Keratinocyte (primary cell): ENCODE data around the gene TNRC6A. TPM values are rescaled to one million over a fixed set of nuclear protein-coding genes. Genes with fewer than 3 reads are reported as not detected.

Source experiments
- DNase-seq: peaks from one replicate; pipeline ENCODE4 v3.0.0-alpha.2; 2011; ENCODE audit warnings: low read depth, missing footprints, low spot score
- FAIRE-seq: peaks from 2 replicates; lab custom pipeline; 2011; peaks lifted over from hg19 to GRCh38; lab: Jason Lieb, UNC
- H2AFZ ChIP-seq: 2 replicates; pipeline ENCODE4 v1.6.0; 2012; ENCODE audit warnings: low read length, control low read depth, inconsistent platforms; ENCODE audit not compliant: control insufficient read depth
- H3K27ac ChIP-seq: 2 replicates; pipeline ENCODE4 v1.5.1; 2011; ENCODE audit warnings: low read length; ENCODE audit not compliant: control insufficient read depth, insufficient read depth
- H3K27me3 ChIP-seq: 3 replicates; pipeline ENCODE4 v1.6.0; 2011; ENCODE audit warnings: low read length; ENCODE audit not compliant: control insufficient read depth, insufficient read depth; ENCODE audit errors: extremely low read depth
- H3K36me3 ChIP-seq, 2 experiments: 2 replicates in 1 of 2; 3 replicates in 1 of 2; pipeline ENCODE4 v1.5.1; 2011; ENCODE audit warnings: low read length in 2 of 2, mild to moderate bottlenecking in 1 of 2; ENCODE audit not compliant: control insufficient read depth in 2 of 2, insufficient read depth in 2 of 2; ENCODE audit errors: extremely low read depth in 1 of 2
- H3K4me1 ChIP-seq: 3 replicates; pipeline ENCODE4 v1.5.1; 2011; ENCODE audit warnings: low read length; ENCODE audit not compliant: control insufficient read depth, insufficient read depth; ENCODE audit errors: extremely low read depth
- H3K4me2 ChIP-seq: 3 replicates; pipeline ENCODE4 v1.6.0; 2011; ENCODE audit warnings: low read depth, low read length; ENCODE audit not compliant: control insufficient read depth, insufficient read depth; ENCODE audit errors: extremely low read depth
- H3K4me3 ChIP-seq, 3 experiments: fragments of 200-600 bp in 1 of 3; sonication (generic) in 1 of 3; 2 replicates in 2 of 3; 3 replicates in 1 of 3; pipeline ENCODE4 v1.5.1; 2011 to 2016; ENCODE audit warnings: low read length in 3 of 3, mild to moderate bottlenecking in 3 of 3, control low read depth in 2 of 3, inconsistent platforms in 1 of 3, low read depth in 1 of 3, mixed read lengths in 1 of 3, mixed run types in 1 of 3, moderate library complexity in 1 of 3; ENCODE audit not compliant: control insufficient read depth in 2 of 3, insufficient read depth in 2 of 3; ENCODE audit errors: extremely low read depth in 1 of 3
- H3K79me2 ChIP-seq: 2 replicates; pipeline ENCODE4 v1.6.0; 2012; ENCODE audit warnings: low read length; ENCODE audit not compliant: control insufficient read depth, insufficient read depth
- H3K9ac ChIP-seq: 3 replicates; pipeline ENCODE4 v1.6.0; 2011; ENCODE audit warnings: low read length; ENCODE audit not compliant: control insufficient read depth, insufficient read depth; ENCODE audit errors: extremely low read depth
- H3K9me1 ChIP-seq: 3 replicates; pipeline ENCODE4 v1.6.0; 2011; ENCODE audit warnings: low read length; ENCODE audit not compliant: control insufficient read depth, insufficient read depth; ENCODE audit errors: extremely low read depth
- H3K9me3 ChIP-seq: 2 replicates; pipeline ENCODE4 v1.5.1; 2012; ENCODE audit warnings: low read depth, low read length; ENCODE audit not compliant: control insufficient read depth
- H4K20me1 ChIP-seq: 3 replicates; pipeline ENCODE4 v1.6.0; 2011; ENCODE audit warnings: low read length; ENCODE audit not compliant: control insufficient read depth, insufficient read depth; ENCODE audit errors: extremely low read depth
- CTCF ChIP-seq, 3 experiments: IDR thresholded peaks in 1 of 3; conservative IDR thresholded peaks in 1 of 3; optimal IDR thresholded peaks in 1 of 3; 2 replicates in 2 of 3; 3 replicates in 1 of 3; pipeline versions ENCODE3 to v1.5.1; 2011; ENCODE audit warnings: low read length in 3 of 3, mild to moderate bottlenecking in 3 of 3, moderate library complexity in 2 of 3, control low read depth in 1 of 3, inconsistent platforms in 1 of 3; ENCODE audit not compliant: insufficient read depth in 2 of 3; ENCODE audit errors: extremely low read depth in 1 of 3
- EZH2 ChIP-seq: IDR thresholded peaks from one replicate; pipeline ENCODE4 v1.6.1; 2012; ENCODE audit warnings: inconsistent platforms, mild to moderate bottlenecking, low read length, moderate library complexity
- dilution Hi-C: fragments of 300-500 bp; cut with MboI; formaldehyde crosslinking; loops from one replicate; pipeline ENCODE4 v1.7.0; 2020; ENCODE audit warnings: low sequenced_read_pairs; ENCODE audit not compliant: extremely low pct_ligation_motif_present
- polyA minus RNA-seq, 3 experiments: library from RNA; depleted of rRNA, polyadenylated mRNA; stranded (reverse); fragments of >200 nt; gene quantifications; 1 replicate in 1 of 3; 2 replicates in 1 of 3; 3 replicates in 1 of 3; pipeline ENCODE4 v1.2.3, GENCODE V29; 2011
- polyA plus RNA-seq, 5 experiments: library from polyadenylated mRNA; depleted of rRNA in 3 of 5; stranded (reverse) in 3 of 5; stranded (forward) in 1 of 5; unstranded in 1 of 5; fragments of >200 nt; gene quantifications; 1 replicate in 1 of 5; 2 replicates in 3 of 5; 3 replicates in 1 of 5; pipeline versions ENCODE4 v1.2.1 to v1.2.3, GENCODE V29; 2011 to 2012; ENCODE audit warnings: missing spikeins in 2 of 5, low read depth in 1 of 5, low replicate concordance in 1 of 5

The TNRC6A gene
- polyA plus RNA-seq (17.7 to 30.8 TPM (median 23.3 TPM) in 3 replicates), polyA minus RNA-seq (48.6 to 90.9 TPM (median 50.8 TPM) in 3 replicates)
- 18.0 TPM for polyA plus RNA-seq (2011; ENCODE audit: low read depth)
- polyA plus RNA-seq (2011; cell fraction: cytosol; rRNA removed), result 9.5 and 13.9 TPM in 2 replicates
- 71.5 and 74.5 TPM in 2 replicates for polyA plus RNA-seq (2011; cell fraction: nucleus; rRNA removed)
- polyA plus RNA-seq (2012; ENCODE audit: low replicate concordance), result 12.4 and 21.9 TPM in 2 replicates
- polyA minus RNA-seq (2011; cell fraction: cytosol; rRNA and poly(A)+ RNA removed), result 20.0 TPM
- polyA minus RNA-seq (2011; cell fraction: nucleus; rRNA and poly(A)+ RNA removed), result 52.5 and 84.1 TPM in 2 replicates

DNA sequence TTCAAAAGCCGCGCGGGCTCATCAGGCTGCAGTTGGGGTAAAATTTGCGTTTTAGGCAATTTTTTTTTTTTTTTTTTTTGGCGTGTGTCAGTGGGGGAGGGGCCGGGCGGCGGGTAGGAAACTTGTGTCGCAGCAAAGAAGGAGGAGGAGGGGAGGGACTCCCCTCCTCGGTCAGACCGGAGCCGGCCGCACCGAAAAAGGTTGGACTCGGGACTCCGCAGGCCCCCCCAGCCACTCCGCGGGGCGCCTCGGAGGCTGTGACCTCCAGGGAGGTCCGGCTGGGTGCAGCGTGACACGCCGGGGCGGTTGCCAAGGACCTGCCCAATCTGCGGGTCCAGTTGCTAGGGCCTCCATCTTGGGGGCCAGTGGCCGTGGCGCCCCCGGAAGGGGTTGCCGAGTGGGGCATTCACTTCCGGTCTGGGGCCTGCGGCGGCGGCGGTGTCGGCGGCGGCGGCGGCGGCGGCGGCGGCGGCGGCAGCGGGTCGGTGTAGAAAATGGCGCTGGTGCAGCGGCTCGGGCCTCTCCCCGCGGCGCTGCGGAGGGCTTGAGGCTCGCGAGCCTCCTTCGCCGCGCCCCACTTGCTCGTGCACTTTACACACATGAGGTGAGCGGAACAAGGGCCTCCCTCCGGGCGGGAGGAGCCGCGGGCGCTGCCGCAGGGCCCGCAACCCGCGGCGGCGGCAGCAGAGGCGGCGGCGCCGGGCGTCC, at the start of gene TNRC6A:
Gene TNRC6A, plus strand, starts transcription at position 409 of the 708 bp plus-strand sequence. Its CDS starts 191 bp downstream, at position 600.
- no peak for DNase-seq
- TF ChIP-seq CTCF (optimal IDR thresholded peaks at IDR 0.05 in 1 of 3, IDR thresholded peaks at IDR 0.05 in 1 of 3, conservative IDR thresholded peaks at IDR 0.05 in 1 of 3; ENCODE audit: extremely low read depth in 1 of 3, insufficient read depth in 2 of 3, low read length in 3 of 3), result no peak
- no peak for TF ChIP-seq EZH2
- Histone ChIP-seq H3K4me3 (peak within 1 kb of the TSS; percentile 75 to 93 (median 89)), H2AFZ (peak within 1 kb of the TSS; percentile 88), H3K9ac (peak within 1 kb of the TSS; percentile 85), H3K27me3 (no peaks in the 10 kb centered on the region), H3K4me2 (peak within 1 kb of the TSS; percentile 69), H3K4me1 (peaks cover 17% of the 10 kb centered on the region), H3K9me3 (no peaks in the 10 kb centered on the region), H3K79me2 (peaks cover 46% of the 10 kb centered on the region), H3K27ac (peak within 1 kb of the TSS; percentile 80), H3K36me3 (peaks cover 3 to 17% of the 10 kb centered on the region in 2 experiments), H3K9me1 (no peaks in the 10 kb centered on the region), H4K20me1 (no peaks in the 10 kb centered on the region)
- FAIRE-seq, result no peak
- dilution Hi-C loops, result no loop called here

GRCh38 chr16:24681793-24682192, 47.7 kb upstream of the TNRC6A start:
- H3K9me1 ChIP-seq, result no peaks in the 10 kb centered on the region
- peaks cover 23% of the 10 kb centered on the region for H3K4me1 ChIP-seq
- H3K27me3 ChIP-seq, result no peaks in the 10 kb centered on the region
- peak overlapping the region; percentile 84 for H3K4me2 ChIP-seq
- H3K9me3 ChIP-seq, result no peaks in the 10 kb centered on the region
- H3K27ac ChIP-seq, result peak overlapping the region; percentile 91
- no peak for DNase-seq
- H3K36me3 ChIP-seq, result no peaks in the 10 kb centered on the region
- H4K20me1 ChIP-seq, result no peaks in the 10 kb centered on the region
- no peaks in the 10 kb centered on the region for H3K79me2 ChIP-seq
- dilution Hi-C loops, result no loop called here
- TF ChIP-seq EZH2, result no peak
- peak overlapping the region; percentile 71 for H2AFZ ChIP-seq
- H3K9ac ChIP-seq, result peak overlapping the region; percentile 43
- peak overlapping the region in 1 of 3 experiments; percentile 15 for H3K4me3 ChIP-seq
- FAIRE-seq, result no peak
